Stimulated activated CD8-positive, alpha-beta memory T cell treated with anti-CD3 and anti-CD28 coated beads, Interleukin-15, amount 100 ng/mL, for 24 hours (primary cell): ENCODE data around the gene EXOC6B.

ENCODE experiments used
- DNase-seq: peaks from one replicate; pipeline ENCODE4 v3.0.0-alpha.2; 2020; ENCODE audit warnings: low read depth

The EXOC6B gene

DNA sequence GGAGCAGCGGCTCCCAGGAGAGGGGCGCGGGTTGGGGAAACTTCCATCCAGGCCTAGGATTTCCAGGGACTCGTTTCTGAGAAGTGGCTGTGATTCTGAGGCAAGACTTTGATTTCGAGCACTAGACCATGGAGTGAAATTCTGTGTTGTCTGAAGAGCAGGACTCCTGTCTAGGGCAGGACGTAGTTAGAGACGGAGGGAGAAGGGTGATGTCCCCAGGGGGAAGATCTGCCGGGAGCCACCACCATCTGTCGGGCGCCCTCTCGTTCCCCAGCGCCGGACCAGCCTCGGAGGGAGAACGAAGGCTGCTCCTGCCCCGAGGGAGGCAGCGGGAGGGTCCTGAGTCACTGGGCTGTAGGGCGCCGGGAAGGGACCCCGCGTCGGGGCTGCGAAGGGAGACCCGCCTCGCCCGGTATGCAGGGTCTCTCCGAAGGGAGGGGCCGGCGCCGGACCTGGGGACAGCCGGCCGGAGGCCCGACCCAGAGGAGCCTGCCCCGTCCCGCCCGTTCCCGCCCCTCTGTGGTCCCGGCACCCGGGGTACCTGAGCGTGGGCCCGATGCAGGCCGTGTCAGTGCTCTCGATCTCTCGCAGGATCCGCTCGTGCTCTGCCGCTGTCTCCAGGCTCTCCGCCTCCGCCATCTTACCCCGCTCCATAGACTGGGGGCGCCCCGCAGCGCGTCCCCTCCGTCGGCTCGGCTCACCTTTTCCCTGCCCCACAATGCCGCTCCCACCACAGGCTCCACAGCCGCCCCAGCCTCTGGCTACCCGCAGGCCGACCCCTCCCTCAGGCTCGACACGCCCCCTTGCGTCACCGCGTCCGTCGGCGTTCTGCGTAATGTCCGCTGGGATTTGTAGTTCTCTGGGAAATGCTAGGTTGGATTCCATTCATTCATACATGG, at the start of gene EXOC6B:
TSS of gene EXOC6B (minus strand) at position 777 of the 899 bp plus-strand sequence.
- DNase-seq, result peak; percentile 73

DNA sequence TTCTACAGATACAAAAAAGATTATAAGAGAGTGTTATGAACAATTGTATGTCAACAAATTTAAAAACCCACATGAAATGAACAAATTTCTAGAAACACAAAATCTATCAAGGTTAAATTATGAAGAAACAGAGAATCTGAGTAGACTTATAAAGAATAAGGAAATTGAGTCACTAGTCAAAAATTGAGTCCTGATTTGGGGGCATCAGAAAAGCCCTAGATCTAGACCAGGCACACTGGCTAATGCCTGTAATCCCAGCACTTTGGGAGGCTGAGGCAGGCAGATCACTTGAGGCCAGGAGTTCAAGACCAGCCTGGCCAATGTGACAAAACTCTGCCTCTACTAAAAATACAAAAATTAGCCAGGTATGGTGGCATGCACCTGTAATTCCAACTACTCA, 46.0 kb upstream of the EXOC6B start:
- no peak for DNase-seq

DNA sequence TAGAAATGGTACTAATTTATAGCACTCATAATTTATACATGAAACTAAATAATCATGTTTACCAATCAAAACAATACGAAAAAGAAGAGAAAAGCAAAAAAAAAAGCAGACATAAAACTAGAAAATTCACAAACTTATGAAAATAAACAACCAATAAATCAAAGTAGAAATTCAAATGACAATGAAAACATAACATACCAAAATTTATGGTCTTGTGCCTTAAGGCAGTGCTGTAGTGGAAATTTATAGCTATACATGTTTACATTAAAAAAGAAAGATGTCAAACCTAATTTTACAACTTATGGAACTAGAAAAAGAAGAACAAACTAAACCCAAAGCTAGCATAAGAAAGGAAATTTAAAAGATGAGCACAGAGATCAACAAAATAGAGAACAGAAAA, 45.2 kb upstream of the EXOC6B start:
- no peak for DNase-seq

DNA sequence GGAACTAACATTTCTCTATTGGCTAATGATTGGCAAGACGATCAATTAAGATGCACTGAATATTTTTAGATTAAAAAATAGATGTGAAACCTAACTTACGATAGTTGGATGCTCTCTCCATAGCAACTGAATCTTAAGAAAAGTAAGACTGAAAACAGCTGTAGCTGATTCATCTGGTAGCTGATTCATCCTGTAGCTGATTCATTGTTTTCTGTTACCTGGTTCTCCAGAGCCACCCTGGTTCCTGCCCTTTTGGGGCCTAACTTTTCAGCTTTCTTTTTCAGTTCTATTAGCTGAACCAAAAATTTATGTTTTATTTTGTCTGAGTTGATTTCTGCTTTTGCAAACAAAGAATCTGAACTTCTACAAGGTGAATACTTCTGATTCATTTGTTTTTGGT, 38.7 kb upstream of the EXOC6B start:
- DNase-seq, result no peak

DNA sequence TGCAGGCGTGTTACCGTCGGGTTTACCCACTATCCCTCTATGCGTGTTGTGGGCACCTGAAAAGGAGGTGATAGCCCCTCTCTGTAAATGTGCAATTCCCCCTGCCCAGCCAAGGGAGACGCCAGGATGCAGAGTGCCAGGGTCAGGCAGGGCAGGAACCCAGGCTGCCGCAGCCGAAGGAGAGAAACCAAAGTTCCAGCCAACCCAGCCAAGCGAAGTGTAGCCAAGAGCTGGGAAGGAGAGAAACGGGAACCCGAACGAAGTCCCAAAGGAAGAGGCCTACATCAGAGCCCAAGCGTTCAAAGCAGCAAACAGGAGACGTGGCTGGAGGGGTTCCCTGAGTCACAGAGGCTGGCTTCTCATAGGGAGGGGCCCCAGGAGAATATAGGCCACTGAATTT, 37.2 kb upstream of the EXOC6B start:
- no peak for DNase-seq

DNA sequence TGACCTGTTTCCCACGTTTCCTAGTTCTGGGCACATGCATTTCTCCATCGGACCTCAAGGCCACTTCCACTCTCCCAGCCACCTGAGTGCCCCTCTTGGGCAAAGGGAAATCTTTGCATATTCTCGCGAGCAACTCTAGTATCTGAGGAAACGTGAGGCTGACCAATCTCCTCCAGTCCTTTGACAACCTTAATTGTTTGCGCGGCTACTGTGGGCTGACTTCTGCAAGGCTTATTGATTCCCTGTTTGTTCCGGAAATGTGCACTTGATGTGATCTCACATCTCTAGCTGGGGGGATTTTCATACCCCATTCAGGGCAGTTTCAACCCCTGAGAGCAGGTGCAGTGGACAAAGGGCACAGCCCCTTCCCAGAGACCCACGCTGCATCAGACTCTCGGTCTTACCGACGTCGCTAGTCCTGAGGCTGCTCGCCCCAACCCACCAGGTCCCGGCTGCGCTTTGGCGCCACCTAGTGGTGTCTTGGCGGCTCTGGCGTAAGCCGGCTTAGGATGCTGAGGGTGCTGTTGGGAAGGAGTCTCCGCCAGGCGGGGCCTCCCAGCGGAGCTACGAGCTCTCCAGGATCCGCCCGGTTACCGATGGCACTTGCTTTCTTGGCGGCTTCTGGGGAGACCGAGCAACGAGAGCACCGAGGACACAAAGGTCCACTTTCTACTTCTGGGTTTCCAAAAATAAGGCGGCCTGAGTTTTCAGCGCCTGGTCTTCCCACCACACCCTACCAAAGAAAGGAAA, 36.6 kb upstream of the EXOC6B start:
- peak; percentile 83 for DNase-seq

DNA sequence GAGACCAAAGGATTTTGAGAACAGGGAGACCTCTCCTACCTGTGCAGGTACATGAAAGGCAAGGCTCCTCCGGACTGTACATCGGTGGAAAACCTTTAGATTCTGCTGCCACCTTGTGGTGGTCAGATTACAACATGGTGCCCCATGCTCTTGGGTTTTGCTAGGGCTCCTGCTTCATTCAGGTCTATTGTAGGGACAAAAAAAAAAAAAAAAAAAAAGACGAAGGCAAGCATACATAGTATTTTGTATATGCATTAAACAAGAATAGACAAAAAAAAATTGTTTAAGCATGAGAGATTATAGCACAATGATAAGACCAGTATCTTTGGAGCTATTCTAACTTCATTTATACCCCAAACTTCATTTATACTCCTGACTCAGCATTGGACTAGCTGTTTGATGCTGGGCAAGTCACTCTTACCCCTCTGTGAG, 34.0 kb upstream of the EXOC6B start:
- no peak for DNase-seq

DNA sequence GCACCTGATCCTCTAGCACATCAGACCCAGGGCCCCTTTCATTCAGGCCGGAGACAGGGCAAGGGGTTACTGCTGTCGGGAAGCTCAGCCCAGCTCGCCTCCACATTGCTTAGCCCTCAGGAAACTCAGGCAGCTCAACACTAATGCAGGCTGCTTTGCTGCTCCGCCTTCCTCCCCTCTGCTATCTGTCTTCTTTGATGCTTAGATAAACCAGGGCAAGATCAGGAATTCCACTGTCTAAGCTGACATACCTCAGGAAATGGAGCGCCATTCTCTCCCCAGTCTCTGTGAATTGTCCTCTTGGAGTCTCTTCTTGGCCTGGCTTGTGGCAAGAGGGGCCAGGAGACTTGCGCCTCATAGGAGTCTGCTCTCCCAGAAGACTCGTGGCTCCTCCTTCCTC, 25.5 kb upstream of the EXOC6B start:
- no peak for DNase-seq

DNA sequence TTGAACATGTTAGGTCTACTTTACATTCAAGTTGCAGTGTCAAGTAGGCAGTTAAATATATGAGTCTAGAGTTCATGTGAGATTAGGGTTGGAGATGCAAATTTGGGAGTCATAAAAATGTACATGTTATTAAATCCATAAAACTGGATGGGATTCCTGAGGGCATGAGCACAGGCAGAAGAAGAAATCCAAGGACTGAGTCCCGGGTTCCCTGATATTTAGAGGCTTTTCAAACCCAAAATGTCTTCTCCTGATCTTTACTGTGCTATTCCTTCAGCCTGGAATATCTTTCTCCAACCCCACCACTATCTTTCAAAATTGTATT, 23.3 kb upstream of the EXOC6B start:
- DNase-seq, result no peak

DNA sequence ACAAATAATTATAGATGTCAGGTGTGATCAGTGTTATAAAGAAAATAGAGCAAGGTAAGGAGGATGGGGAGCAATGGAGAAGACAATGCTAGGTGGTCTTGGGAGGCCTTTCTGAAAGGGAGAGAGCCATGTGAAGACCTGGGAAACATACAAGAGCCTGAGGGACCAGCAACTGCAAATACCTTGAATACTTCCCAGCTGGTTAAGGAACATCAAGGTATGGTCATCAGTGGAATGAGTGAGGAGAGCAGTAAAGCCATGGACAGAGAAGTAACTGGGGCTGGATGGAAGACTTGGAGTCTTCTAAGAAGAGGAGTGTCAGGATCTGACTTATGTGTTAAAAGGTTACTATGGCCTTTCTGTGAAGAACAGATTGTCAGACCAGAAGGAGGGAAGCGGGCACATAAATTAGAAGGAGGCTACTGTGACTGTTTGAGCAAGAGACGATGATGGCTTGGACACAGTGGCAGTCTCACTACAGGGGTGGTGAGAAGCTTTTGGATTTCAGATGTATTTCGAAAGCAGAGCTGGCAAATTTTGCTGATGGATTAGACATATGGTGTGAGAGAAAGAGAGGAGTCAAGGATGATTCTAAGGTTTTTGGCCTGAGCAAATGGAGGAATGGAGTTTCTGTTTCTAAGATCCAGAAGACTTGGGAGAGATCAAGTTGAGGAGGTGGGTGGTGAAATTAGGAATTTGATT, 22.8 kb upstream of the EXOC6B start:
- DNase-seq, result no peak

DNA sequence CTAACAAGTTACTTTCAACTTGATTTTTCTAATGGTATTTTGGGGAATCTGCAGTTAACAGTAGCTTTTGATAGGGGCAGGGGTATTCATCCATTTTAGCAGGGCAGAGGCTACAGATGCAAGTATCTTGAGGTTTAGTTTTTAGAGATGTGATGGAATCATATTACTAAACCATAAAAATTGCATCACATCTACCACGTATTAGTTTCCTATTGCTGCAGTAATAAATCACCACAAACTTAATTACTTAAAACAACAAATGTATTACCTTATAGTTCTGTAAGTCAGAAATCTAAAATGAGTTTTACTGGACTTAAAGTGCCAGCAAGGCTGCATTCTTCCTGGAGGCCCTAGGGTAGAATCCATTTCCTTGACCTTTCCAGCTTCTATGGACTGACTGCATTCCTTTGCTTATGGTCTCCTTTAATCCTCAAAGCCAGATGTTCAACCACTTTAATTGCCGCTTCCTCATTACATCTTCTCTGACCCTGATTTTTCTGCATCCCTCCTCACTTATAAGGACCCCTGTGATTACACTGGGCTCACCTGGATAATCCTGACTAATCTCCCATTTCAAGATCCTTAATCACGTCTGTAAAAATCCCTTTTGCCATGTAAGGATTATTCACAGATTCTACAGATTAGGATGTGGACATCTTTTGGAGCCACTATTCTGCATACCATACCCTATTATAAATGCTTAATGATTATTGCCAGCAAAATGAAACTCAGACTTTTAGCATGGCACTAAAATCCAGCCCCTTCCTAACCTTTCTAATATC, 21.9 kb upstream of the EXOC6B start:
- no peak for DNase-seq

DNA sequence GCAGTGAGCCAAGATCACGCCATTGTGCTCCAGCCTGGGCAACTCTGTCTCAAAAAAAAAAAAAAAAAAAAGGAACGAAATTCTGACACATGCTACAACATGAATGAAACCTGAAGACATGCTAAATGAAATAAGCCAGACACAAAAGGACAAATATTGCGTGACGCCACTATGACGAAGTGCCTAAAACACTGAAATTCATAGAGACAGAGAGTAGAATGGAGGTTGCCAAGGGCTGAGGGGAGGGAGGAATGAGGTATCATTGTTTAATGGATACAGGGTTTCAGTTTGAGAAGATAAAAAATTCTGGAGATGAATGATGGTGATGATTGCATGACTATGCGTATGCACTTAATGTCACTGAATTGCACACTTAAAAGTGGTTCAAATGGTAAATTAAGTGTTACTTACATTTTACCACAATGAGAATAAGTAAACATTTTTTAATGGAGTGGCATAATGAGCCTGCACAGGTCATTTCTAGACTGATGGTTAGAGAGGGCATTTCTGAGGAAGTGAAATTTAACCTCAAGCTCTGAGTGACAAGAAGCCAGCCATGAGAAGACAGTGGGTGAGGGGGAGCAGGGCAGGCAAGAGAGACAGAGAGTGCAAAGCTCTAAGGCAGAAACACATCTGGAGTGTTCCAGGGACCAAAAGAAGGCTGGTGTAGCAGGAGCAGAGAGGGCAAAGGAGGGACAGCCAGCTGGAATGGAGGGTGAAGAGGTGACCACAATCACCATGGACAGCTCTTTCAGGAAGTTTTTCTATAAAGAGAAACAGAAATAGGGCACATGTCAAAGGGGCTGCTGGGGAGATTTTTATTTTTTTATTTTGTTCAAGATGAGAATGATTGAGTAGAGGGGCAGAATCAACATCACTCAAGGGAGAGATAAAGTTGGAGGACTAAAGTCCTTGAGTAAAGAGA, 20.6 kb upstream of the EXOC6B start:
- no peak for DNase-seq

DNA sequence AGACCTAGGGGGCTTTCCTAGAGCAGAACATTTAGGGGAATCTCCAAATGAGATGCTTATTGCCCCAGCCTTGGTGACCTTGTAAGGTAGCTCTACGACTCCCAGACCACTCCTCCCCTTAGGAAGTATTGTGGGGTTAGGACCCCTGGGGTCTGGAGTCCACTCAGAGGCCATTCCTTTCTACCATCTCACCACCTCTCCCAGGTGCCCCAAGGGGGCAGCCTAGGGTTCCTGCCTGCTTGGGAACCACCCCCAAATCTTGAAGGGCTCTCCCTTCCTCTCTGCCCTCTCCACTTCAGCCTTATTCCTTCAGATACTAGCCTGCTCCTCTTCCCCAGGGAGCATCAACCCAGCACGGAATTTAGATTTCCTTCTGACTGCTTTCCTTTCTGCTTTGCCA, 17.5 kb upstream of the EXOC6B start:
- DNase-seq, result no peak

DNA sequence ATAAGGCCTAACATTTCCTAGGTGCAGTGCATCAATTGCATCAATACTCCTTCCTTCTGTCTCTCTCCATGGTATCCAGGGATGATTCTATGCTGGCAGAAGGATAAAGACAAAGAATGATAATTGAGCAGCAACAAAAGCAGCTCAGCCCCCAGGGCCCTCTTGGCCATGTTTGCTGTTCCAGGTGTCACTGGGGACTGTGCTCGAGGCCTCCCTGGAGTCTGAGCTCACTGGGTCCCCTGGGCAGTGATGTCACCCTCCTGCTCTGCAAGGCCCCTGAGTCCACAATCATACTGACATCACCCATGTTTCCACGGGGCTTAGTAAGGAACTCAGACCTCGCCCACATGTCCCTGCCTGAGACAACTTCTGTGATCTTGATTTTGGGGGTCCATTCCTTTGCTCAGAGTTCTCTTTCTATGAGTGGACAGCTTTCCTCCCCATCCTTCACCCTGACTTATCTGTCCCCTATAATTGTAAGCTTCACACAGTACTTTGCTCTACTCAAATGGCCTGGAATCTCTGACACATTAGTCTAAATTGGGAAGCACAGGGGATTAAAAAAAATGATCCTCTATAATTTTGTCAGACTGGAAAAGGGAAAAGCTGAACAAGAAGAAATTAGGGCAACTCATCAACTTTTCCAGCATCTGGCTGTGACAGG, 15.8 kb upstream of the EXOC6B start:
- no peak for DNase-seq

DNA sequence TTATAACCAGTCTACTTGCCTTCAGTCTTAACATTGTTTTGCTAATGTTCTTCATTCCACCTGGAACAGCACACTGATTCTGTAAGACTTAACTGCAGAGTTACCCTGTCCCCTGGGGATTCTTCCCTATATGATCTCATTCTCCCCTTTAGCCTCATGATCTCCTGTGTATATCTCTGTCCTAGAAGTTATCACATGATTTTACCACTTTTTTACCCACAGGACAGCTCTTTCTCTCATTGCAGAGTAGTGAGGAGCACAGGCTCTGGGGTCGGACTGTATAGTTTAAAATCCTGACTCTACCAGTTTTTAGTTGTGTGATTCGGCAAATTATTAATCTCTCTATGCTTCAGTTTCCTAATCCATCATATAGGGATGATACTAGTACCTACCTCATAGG, 14.2 kb upstream of the EXOC6B start:
- no peak for DNase-seq

DNA sequence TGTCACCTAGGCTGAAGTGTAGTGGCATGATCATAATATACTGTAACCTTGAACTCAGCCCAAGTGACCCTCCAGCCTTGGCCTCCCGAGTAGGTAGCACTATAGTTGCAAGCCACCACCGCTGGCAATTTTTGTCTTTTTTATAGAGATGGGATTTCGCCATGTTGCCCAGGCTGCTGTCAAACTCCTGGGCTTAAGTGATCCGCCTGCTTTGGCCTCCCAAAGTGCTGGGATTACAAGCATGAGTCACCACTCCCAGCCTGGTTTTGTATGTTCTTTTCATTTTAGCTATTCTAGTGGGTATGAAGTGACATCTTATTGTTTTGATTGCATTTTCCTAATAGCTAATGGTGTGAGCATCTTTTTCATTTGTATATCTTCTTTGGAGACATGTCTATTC, 11.3 kb upstream of the EXOC6B start:
- no peak for DNase-seq

DNA sequence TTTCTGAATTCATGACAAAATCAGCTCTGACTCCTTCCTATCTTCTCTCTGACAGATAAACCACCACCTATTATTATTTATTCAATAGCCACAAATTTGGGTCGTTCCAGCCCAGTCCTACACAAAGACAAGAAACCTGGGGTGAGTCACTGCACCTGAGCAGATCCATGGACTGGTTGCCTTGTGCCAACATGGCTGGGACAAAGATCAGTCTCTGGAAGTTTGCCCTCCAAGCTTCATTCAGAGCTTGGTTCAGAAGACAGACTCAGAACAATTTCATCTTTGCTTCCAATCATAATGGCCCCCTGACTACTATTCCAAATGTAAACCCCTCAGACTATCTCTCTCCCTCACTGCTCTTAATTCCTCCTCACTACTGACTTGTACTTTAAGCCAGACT, 9.6 kb upstream of the EXOC6B start:
- DNase-seq, result no peak

DNA sequence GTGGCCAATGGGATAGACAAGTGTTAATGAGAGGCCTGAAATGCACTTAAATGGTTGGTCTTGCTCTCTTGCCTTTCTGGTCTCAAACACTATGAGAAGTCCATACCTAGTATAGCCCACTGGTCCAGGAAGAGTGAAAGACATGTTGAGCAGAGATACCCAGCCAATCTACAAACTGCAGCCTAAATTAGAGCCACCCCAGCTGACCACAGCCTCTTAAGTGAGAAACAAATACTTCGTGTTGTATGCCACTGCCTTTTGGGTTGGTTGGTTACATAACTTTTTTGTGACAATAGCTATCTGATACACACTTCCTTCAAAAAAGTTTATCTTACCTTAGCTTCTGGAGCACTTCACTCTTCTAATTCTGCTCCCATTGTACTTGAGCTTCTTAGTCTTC, 8.8 kb upstream of the EXOC6B start:
- no peak for DNase-seq

DNA sequence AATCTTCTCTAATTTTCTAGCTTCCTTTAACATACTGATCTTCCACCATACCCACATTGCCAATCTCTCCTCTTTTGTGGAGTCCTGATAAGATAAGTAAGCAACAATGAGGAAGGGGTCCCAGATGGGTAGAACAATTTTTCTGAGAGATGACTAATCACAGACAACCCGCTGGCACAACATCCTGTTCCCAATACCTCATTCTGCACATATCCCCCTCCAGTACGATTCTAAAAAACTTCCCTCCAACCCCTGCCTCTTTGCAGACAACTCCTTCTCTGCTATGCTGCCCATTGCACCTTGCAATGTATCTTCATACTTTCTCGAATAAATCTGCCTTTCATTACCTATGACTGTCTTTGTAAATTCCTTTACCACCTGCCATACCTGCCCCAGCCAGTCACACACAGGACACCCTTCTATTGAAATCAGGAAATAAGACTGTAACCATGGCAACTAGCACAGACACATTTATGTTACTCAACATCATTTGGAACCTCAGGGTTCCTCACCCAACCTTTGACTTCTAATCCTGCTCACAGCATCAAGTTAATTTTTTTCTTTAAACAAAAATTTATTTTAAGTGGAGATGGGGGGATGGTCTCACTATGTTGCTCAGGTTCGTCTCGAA, 7.4 kb upstream of the EXOC6B start:
- no peak for DNase-seq

DNA sequence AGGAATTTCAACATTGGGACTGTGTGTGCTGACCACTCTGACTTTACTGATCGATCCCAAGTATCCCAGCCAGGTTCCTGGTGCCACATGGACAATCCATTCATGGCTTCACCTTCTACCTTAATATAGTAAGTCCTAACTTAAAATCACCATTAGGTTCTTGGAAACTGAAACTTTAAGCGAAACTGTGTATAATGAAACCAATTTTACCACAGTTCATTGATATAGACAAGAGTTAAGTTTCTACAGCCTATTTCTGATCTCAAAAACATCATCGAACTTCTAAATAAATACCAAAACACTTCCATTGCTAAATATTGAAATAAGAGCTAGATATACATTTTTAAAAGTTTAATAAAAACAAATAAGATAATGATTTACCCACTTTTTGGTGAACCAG, 4.4 kb upstream of the EXOC6B start:
- no peak for DNase-seq
